Measurements from ENCODE around the gene LTBP1.

- TF ChIP-seq CTCF (IDR thresholded peaks at IDR 0.05) (no peak), POLR2A (IDR thresholded peaks at IDR 0.05) (no peak)
Observed at GRCh38 chr2:33104052-33104623, 157.4 kb downstream of the LTBP1 start.
